NOMO-1 treated with dmso at 0.1 percent for 144 hours (cell line): ENCODE results near the gene KCTD17.
A peak's percentile ranks its signal among the peaks of the same experiment; 100 is the strongest.

Experiments
- DNase-seq: peaks from one replicate; lab custom pipeline; 2025; ENCODE audit not compliant: unreplicated experiment; lab: John Stamatoyannopoulos, UW

KCTD17 gene

DNA sequence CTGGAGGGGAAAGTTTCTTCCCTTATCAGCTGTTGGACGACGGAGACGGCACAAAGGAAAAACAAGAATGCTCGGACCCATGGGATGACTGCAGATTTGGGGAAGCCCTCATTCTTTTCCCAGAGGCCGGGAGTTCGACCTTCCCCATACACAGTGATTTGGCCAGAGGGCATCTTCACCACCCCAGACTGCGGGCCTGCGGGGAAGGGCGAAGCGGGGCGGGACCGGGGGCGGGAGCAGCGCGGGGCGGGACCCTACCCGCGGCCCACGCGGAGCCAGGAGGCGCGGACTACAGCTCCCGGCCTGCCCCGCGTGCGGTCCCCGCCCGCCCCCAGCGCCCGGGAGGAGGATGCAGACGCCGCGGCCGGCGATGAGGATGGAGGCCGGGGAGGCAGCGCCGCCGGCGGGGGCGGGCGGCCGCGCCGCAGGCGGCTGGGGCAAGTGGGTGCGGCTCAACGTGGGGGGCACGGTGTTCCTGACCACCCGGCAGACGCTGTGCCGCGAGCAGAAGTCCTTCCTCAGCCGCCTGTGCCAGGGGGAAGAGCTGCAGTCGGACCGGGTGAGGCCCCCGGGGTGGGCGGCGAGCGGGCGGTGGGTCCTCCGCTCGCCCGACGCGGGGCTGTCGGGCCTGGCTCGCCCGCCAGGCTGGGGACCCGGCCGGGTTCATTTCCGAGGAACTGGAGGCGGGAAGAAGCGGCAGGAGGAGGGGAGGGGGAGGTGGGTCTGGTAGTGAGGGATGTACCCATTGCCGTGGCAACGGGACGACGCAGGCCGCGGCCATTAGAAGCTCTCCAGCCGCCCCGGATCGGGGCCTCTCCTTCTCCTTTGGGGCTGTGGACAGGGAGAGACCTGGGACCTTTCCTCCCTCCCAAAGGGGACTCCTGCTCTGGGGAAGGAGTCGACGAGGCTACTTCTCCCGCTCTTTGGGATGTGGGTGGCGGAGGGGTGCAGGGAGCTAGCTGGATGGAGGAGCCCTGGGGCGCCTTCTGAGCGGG, at the start of gene KCTD17:
TSS of gene KCTD17 (plus strand) at position 352 of the 995 bp plus-strand sequence. CDS start at position 371, 19 bp downstream.
- DNase-seq, result peak; percentile 52

- DNase-seq, result no peak
These were observed 49.7 kb upstream of the KCTD17 start for GRCh38 chr22:37001826-37002225.

DNA sequence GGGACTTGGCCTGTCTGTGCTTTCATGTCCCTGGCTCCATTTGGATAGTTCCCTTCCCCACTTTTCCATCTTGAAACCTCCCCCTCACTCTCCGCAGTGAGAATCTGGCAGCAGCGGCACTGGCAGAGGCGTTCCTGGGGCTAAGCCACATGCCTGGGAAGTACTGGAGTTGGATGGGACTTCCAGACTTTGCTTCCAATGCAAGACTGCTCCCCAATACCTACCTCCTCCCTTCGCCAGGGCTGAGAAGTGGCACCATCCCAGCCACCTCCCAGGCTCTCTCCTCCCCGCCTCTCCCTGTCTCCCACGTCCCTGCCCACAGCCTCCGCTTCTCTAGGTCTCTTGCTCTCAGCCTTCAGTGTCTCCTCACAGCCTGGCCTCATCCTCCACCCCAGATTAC, 48.9 kb upstream of the KCTD17 start:
- no peak for DNase-seq

GRCh38 chr22:37007651-37008050, 43.9 kb upstream of the KCTD17 start:
- no peak for DNase-seq

- DNase-seq, result no peak
These were observed 43.2 kb upstream of the KCTD17 start for GRCh38 chr22:37008365-37008764.

DNA sequence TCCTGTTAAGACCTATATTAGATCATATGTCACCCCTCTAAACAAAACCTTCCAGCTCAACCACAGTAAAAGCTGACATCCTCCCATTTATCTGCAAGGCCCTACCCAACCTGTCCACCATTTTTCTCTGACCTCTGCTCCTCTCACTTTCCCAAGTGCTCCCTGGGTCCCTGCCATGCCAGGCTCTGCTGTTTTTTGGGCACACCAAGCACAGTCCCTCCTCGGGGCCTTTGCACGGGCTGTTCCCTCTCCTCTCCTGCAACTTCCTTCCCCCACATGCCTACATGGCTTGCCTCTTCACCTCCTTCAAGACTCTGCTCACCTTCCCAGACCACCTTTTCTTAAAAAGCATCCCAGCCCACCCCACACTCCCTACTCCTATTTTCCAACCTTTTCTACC, 42.1 kb upstream of the KCTD17 start:
- DNase-seq, result no peak

DNA sequence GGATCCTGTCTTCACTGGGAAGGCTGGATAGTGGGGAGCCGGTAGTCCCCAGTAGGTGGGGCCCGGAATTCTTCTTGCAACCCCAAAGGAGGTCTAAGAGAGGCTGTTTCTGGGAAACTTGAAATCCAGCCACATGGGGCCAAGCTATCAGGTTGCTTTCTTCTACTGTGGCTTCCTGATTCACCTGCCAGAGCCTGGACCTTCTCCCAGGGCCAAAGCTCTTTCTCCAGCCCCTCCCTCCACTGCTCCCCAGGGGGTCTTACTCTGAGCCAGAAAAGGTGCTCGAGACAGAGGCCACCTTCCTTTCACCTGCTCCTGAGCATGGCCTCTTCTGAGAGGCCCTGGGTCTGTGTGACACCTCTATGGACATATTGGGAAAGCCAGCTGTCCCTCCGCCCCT, 41.4 kb upstream of the KCTD17 start:
- no peak for DNase-seq

DNA sequence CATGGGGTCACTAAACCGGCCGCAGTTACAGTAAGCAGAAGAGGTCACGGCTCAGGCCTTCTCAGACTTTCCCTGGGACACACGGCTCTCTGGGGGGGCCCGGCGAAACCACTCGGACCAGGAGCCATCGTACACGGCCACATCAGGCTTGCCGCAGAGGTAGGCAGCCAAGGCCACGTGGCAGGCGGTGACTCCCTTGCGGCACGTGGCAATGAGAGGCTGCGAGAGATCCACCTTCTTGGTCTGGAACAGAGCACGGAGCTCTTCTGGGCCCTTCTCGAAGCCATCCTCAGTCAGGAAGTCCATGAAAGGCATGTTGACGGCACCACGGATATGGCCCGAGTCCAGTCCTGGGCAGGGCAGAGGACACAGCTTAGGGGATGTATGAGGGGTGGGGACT, 40.6 kb upstream of the KCTD17 start:
- DNase-seq, result no peak

DNA sequence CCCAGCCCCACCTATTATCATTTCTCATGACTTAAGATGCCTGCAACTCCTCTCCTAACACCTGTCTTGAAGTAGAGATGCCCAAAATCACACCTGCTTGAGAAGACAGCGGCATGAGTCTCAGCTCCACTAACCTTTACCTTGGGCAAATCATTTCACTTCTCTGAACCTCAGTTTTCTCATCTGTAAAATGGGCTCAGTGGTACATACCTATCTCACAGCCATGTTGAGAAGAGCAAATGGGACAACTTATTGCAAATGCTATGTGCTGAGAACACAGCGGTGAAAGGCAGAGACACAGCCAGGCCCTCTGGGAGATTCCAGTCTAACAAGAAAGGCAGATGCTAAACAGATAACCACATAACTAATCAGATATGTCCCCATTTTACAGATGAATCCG, 40.1 kb upstream of the KCTD17 start:
- no peak for DNase-seq

GRCh38 chr22:37012262-37012904, 39.2 kb upstream of the KCTD17 start:
- no peak for DNase-seq

- no peak for DNase-seq
These were observed 38.6 kb upstream of the KCTD17 start for GRCh38 chr22:37012956-37013355.

DNA sequence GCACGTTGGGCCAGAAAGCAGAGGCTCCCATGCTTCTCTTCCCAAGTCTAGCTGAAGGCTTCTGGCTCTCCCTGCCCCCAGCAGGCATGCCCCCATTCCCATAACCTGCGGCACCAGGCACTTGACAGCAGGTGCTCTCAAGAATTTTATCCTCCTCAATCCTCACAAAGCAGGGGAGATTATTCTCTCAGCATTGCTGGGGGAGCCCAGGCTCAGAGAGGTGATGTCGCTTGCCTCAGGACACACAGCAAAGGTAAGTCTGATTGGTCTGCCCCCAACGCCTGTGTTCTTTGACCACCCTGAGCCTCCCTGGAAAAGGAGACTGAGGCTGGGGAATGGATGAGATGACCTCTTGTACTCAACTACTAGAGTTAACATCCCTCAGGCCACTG, 37.1 kb upstream of the KCTD17 start:
- DNase-seq, result no peak

DNA sequence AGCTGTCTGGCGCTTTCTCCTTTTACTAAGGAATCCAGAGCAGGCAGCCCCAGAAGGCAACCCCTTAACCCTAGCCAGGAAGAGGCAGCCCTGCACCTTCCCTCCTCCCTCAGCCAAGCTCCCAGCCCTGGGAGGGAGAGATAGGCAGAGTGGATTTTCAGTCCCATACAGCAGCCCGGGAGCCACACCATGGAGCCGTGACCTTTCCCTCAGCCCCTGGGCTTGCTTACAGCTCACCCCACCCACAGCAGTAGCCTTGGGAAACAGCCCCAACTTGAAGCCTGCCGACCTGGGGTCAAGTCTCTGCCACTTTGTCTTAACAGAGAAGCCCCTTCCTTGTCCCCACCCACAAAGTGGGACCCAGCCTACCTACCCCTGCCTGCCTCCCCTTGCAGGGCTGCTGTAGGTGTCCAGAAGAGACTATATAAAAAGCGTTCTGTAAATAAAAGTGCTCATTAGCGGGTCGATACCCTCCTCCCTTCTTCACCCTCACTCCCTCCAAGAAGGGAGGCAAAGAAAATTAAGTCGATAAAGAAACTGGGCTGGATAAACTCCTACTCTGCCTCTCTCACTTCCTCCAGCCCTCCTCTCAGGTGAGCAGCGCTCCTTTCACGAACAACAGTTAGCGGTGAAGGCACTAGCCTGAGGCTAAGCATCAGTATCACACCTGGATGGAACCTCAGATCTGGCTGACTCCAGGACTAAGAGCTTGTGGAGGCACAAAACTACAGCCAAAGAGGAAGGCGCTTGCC, 36.5 kb upstream of the KCTD17 start:
- DNase-seq, result no peak

DNA sequence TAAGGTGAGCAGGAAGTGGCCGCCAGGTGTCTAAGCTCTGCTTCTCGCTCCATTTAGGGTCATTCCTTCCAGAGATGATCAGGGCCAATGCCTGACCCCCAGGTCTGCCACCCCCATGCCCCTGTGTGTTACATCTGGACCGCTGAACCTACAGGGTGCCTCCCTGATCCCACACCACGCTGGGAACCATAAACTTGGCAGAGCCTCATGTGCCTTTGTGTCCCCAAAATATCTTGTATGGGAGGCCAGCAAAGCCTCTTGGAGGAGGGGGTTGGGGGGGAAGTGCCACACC, 36.0 kb upstream of the KCTD17 start:
- no peak for DNase-seq

- no peak for DNase-seq
These were observed 35.2 kb upstream of the KCTD17 start for GRCh38 chr22:37016134-37016910.

DNA sequence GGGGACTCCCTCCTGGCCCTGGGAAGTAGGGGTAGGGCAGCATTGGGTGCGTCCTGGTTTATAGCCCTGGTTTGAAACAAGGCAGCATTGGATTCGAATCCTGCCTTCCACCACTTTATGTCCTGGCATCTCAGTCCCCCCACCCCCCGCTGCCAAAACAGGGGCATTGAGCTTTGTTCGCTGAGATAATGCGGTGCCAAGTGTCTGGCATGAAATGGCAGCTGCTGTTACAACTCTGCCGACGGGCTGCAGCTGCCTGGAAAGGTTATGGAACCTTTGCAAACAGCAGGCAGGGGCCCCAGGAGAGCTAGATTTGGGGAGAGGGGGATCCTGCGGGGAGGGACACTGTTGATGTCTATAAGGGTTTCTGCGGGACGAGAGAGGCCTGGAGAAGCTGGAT, 34.2 kb upstream of the KCTD17 start:
- DNase-seq, result no peak

- no peak for DNase-seq
These were observed 33.3 kb upstream of the KCTD17 start for GRCh38 chr22:37018086-37018814.

GRCh38 chr22:37018815-37019308, 32.7 kb upstream of the KCTD17 start:
- no peak for DNase-seq

DNA sequence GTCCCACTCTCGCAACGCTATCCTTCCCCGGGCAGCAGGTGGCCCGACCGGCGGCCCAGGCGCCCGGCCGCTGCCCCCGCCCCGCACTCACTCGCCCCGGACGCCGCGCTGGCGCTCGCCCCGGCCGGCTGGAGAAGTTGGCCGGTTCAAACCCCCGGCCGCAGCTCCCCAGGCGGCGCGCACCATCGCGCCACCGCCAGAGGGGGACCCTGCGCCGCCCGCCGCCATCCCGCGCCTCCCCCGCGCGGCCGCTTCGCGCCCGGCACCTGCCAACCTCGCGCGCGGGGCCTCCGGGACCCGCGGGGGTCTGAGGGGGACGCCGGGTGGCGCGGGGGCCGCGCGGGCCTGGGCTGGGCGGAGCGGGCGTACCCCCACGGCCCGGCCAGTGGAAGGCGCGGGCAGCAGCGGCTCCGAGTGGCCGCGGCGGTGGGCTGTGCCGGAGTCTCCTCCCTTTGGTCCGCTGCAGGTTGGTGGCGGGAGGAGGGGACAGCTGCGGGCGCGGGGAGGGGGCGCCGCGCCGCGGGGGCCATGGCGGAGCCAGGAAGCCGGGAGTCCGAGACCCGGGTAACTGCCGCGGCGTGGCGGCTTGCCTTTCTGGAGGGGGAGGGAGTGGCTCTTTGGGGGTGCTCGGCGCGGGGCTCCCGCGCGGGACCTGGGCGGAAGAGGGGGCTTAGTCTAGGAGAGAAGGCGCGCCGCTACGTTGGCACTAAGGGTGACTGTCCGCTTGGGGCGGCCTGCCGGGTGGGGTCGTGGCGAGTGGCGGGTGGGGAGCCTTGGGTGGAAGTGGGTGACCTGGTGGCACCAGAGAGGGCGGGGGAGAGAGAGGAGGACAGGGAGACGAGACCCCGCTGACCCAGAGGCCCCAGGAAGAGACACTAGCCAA, 32.0 kb upstream of the KCTD17 start, which contains the start of the genes MPST and TST:
TSS of gene MPST (plus strand) at position 434 of the 883 bp plus-strand sequence. CDS start at position 529, 95 bp downstream.
TSS of gene TST (minus strand) at position 139 of the 883 bp plus-strand sequence. CDS start 715 bp downstream, outside the sequence.
- peak; percentile 72 for DNase-seq
